H1 (cell line): ENCODE data around the gene SPTBN5. TPM values are rescaled to one million over a fixed set of nuclear protein-coding genes. Genes with fewer than 3 reads are reported as not detected.

Experiments used
- CTCF ChIA-PET: fragments of 300-600 bp; sonication (Branson Sonifier 250); formaldehyde crosslinking; loops from one replicate; lab custom pipeline; 2021; ENCODE audit not compliant: partially characterized antibody; lab: Charles Lee
- POLR2A ChIA-PET: fragments of 300-600 bp; sonication (Branson Sonifier 250); formaldehyde crosslinking; loops from one replicate; lab custom pipeline; 2021; ENCODE audit warnings: inconsistent platforms; ENCODE audit not compliant: partially characterized antibody; lab: Charles Lee
- DNase-seq, 2 experiments: peaks; one replicate each; pipeline versions ENCODE4 v3.0.0 to v3.0.0-alpha.2; 2010 to 2022; ENCODE audit warnings: low spot score in 2 of 2, low read depth in 1 of 2, mixed read lengths in 1 of 2
- FAIRE-seq: peaks from 2 replicates; lab custom pipeline; 2011; peaks lifted over from hg19 to GRCh38; lab: Jason Lieb, UNC
- H2AFZ ChIP-seq: 2 replicates; pipeline ENCODE4 v1.8.1; 2012; ENCODE audit warnings: low read length, inconsistent platforms
- H2AK5ac ChIP-seq: 2 replicates; pipeline ENCODE4 v1.6.1; 2013; ENCODE audit warnings: low read depth, low read length
- H2BK120ac ChIP-seq: replicated peaks from 2 replicates; pipeline ENCODE3; 2013; ENCODE audit warnings: low read depth, low read length, inconsistent platforms
- H2BK12ac ChIP-seq: 2 replicates; pipeline ENCODE4 v1.6.1; 2013; ENCODE audit warnings: low read depth, low read length
- H2BK15ac ChIP-seq: 2 replicates; pipeline ENCODE4 v1.6.1; 2013; ENCODE audit warnings: low read length
- H2BK20ac ChIP-seq: 2 replicates; pipeline ENCODE4 v1.6.1; 2013; ENCODE audit warnings: low read length
- H2BK5ac ChIP-seq: 2 replicates; pipeline ENCODE4 v1.6.1; 2013; ENCODE audit warnings: low read depth, low read length
- H3K14ac ChIP-seq: 2 replicates; pipeline ENCODE4 v1.6.1; 2013; ENCODE audit warnings: inconsistent platforms; ENCODE audit not compliant: insufficient read length
- H3K18ac ChIP-seq: 2 replicates; pipeline ENCODE4 v1.6.1; 2013; ENCODE audit warnings: low read length; ENCODE audit errors: extremely low read depth
- H3K23ac ChIP-seq: 2 replicates; pipeline ENCODE4 v1.6.1; 2013; ENCODE audit warnings: inconsistent platforms; ENCODE audit not compliant: insufficient read length
- H3K23me2 ChIP-seq: 2 replicates; pipeline ENCODE4 v1.6.1; 2013; ENCODE audit warnings: low read depth, low read length
- H3K27ac ChIP-seq: 2 replicates; pipeline ENCODE4 v1.6.1; 2011; ENCODE audit warnings: low read depth, low read length, inconsistent platforms
- H3K27me3 ChIP-seq, 4 experiments: replicated peaks in 1 of 4; 1 replicate in 1 of 4; 2 replicates in 3 of 4; pipeline versions ENCODE4 v1.6.1 to v1.8.1; 2011 to 2013; ENCODE audit warnings: low read length in 3 of 4, mild to moderate bottlenecking in 3 of 4, inconsistent platforms in 2 of 4, mixed read lengths in 2 of 4, moderate library complexity in 1 of 4; ENCODE audit not compliant: control insufficient read depth in 3 of 4, insufficient read depth in 3 of 4; ENCODE audit errors: extremely low read depth in 1 of 4
- H3K36me3 ChIP-seq, 4 experiments: 2 replicates each; pipeline versions ENCODE4 v1.6.1 to v1.8.1; 2011 to 2013; ENCODE audit warnings: mild to moderate bottlenecking in 4 of 4, low read length in 3 of 4, moderate library complexity in 2 of 4, control low read depth in 1 of 4, inconsistent platforms in 1 of 4; ENCODE audit not compliant: insufficient read depth in 4 of 4, control insufficient read depth in 2 of 4
- H3K4ac ChIP-seq: replicated peaks from 2 replicates; pipeline ENCODE3; 2013; ENCODE audit warnings: low read length, low read depth, mixed read lengths, inconsistent platforms; ENCODE audit not compliant: insufficient read length
- H3K4me1 ChIP-seq, 4 experiments: replicated peaks in 1 of 4; 1 replicate in 1 of 4; 2 replicates in 3 of 4; pipeline versions ENCODE4 v1.6.1 to v1.8.1; 2011 to 2013; ENCODE audit warnings: low read length in 3 of 4, inconsistent platforms in 2 of 4, mixed read lengths in 1 of 4; ENCODE audit not compliant: insufficient read depth in 4 of 4, control insufficient read depth in 3 of 4
- H3K4me2 ChIP-seq, 2 experiments: 2 replicates each; pipeline versions ENCODE4 v1.6.1 to v1.8.1; 2011 to 2013; ENCODE audit warnings: low read depth in 2 of 2, low read length in 2 of 2, control low read depth in 1 of 2, inconsistent platforms in 1 of 2, mild to moderate bottlenecking in 1 of 2; ENCODE audit not compliant: insufficient read depth in 1 of 2
- H3K4me3 ChIP-seq, 4 experiments: fragments of 200-600, 300-600 bp in 1 of 4; sonication (generic), shearing (Covaris generic), sonication (Bioruptor Twin) in 1 of 4; 2 replicates each; pipeline versions ENCODE4 v1.5.1 to v1.8.1; 2011 to 2016; ENCODE audit warnings: low read length in 4 of 4, low read depth in 3 of 4, control low read depth in 2 of 4, inconsistent platforms in 2 of 4, mild to moderate bottlenecking in 2 of 4, mixed read lengths in 1 of 4, moderate library complexity in 1 of 4; ENCODE audit not compliant: insufficient read depth in 2 of 4; ENCODE audit errors: extremely low read depth in 1 of 4
- H3K56ac ChIP-seq: replicated peaks from 2 replicates; pipeline ENCODE3; 2013; ENCODE audit warnings: low read depth, mild to moderate bottlenecking, mixed read lengths, low read length, inconsistent platforms; ENCODE audit not compliant: insufficient read length
- H3K79me1 ChIP-seq: 2 replicates; pipeline ENCODE4 v1.6.1; 2013; ENCODE audit warnings: low read depth, low read length, control low read depth
- H3K79me2 ChIP-seq, 2 experiments: 2 replicates each; pipeline versions ENCODE4 v1.6.1 to v1.8.1; 2012 to 2013; ENCODE audit warnings: low read length in 2 of 2, mild to moderate bottlenecking in 2 of 2, inconsistent platforms in 1 of 2; ENCODE audit not compliant: insufficient read depth in 2 of 2, control insufficient read depth in 1 of 2
- H3K9ac ChIP-seq, 4 experiments: replicated peaks in 1 of 4; 1 replicate in 1 of 4; 2 replicates in 3 of 4; pipeline versions ENCODE4 v1.6.1 to v1.8.1; 2011 to 2013; ENCODE audit warnings: low read depth in 3 of 4, low read length in 3 of 4, control low read depth in 2 of 4, mild to moderate bottlenecking in 2 of 4, moderate library complexity in 2 of 4, inconsistent platforms in 1 of 4; ENCODE audit errors: extremely low read depth in 1 of 4
- H3K9me3 ChIP-seq, 2 experiments: 2 replicates each; pipeline versions ENCODE4 v1.6.1 to v1.8.1; 2012 to 2013; ENCODE audit warnings: mild to moderate bottlenecking in 2 of 2, moderate library complexity in 2 of 2, control low read depth in 1 of 2, inconsistent platforms in 1 of 2, low read depth in 1 of 2, low read length in 1 of 2, mixed read lengths in 1 of 2; ENCODE audit not compliant: insufficient read depth in 2 of 2
- H4K20me1 ChIP-seq, 2 experiments: replicated peaks in 1 of 2; 2 replicates each; pipeline versions ENCODE3 to v1.8.1; 2011 to 2013; ENCODE audit warnings: inconsistent platforms in 2 of 2, low read length in 2 of 2, mild to moderate bottlenecking in 1 of 2; ENCODE audit not compliant: insufficient read depth in 2 of 2, control insufficient read depth in 1 of 2
- H4K5ac ChIP-seq: 2 replicates; pipeline ENCODE4 v1.6.1; 2013; ENCODE audit warnings: low read length, low read depth, mixed read lengths, inconsistent platforms; ENCODE audit not compliant: insufficient read length
- H4K8ac ChIP-seq: 2 replicates; pipeline ENCODE4 v1.8.0; 2013; ENCODE audit warnings: mild to moderate bottlenecking, moderate library complexity, low read length, inconsistent platforms; ENCODE audit not compliant: insufficient read depth; ENCODE audit errors: extremely low read depth
- H4K91ac ChIP-seq: replicated peaks from 2 replicates; pipeline ENCODE3; 2013; ENCODE audit warnings: low read length, mixed read lengths, inconsistent platforms; ENCODE audit not compliant: insufficient read length
- ATF2 ChIP-seq: IDR thresholded peaks from 2 replicates; pipeline ENCODE4 v1.6.1; 2012; ENCODE audit warnings: low read length, inconsistent platforms
- BRCA1 ChIP-seq: IDR thresholded peaks from 2 replicates; pipeline ENCODE4 v1.6.1; 2012; ENCODE audit warnings: low read depth, low read length, improper control_type of control experiment
- CEBPB ChIP-seq: IDR thresholded peaks from 2 replicates; pipeline ENCODE4 v1.6.1; 2012; ENCODE audit warnings: low read depth, low read length
- CHD2 ChIP-seq: IDR thresholded peaks from 2 replicates; pipeline ENCODE4 v1.6.1; 2012; ENCODE audit warnings: low read length, improper control_type of control experiment
- FOSL1 ChIP-seq: IDR thresholded peaks from 2 replicates; pipeline ENCODE4 v1.6.1; 2011; ENCODE audit warnings: mild to moderate bottlenecking, low read depth, low read length, moderate library complexity; ENCODE audit not compliant: insufficient read depth
- GTF2F1 ChIP-seq: IDR thresholded peaks from 2 replicates; pipeline ENCODE4 v1.6.1; 2012; ENCODE audit warnings: low read depth, low read length, improper control_type of control experiment, borderline replicate concordance
- MAX ChIP-seq: IDR thresholded peaks from 2 replicates; pipeline ENCODE4 v1.6.1; 2012; ENCODE audit warnings: inconsistent platforms
- NRF1 ChIP-seq: IDR thresholded peaks from 2 replicates; pipeline ENCODE4 v1.6.1; 2011; ENCODE audit warnings: mild to moderate bottlenecking, low read depth, low read length, improper control_type of control experiment
- RBBP5 ChIP-seq: IDR thresholded peaks from 2 replicates; pipeline ENCODE4 v1.7.1; 2012; ENCODE audit warnings: low read depth, mild to moderate bottlenecking, inconsistent platforms, low read length, moderate library complexity, borderline replicate concordance
- RNF2 ChIP-seq: fragments of 200-900, 300-1000 bp; sonication (generic); IDR thresholded peaks from 2 replicates; pipeline ENCODE4 v1.7.1; 2016; ENCODE audit warnings: borderline replicate concordance, low read depth, mild to moderate bottlenecking, antibody characterized with exemption, low read length; ENCODE audit not compliant: poor library complexity, severe bottlenecking; ENCODE audit errors: missing control alignments
- SP2 ChIP-seq: IDR thresholded peaks from 2 replicates; pipeline ENCODE4 v1.6.1; 2012; ENCODE audit warnings: mild to moderate bottlenecking, low read length, inconsistent platforms
- TAF7 ChIP-seq: optimal IDR thresholded peaks from 2 replicates; pipeline ENCODE3; 2011; ENCODE audit warnings: low read depth, mild to moderate bottlenecking, inconsistent platforms, low read length, moderate library complexity, borderline replicate concordance
- WGBS, 2 experiments: shearing (Covaris generic) in 1 of 2; methylation state at CpG; one replicate each; pipeline versions ENCODE4 v1.1.6 to v1.1.7; 2013 to 2015; ENCODE audit warnings: low lambda C conversion rate in 2 of 2, mixed read lengths in 2 of 2, inconsistent platforms in 1 of 2, low coverage in 1 of 2, missing lambda C conversion rate in 1 of 2; ENCODE audit not compliant: insufficient replicate concordance in 2 of 2, insufficient coverage in 1 of 2, insufficient read length in 1 of 2; ENCODE audit errors: extremely low coverage in 1 of 2, missing lambda C conversion rate in 1 of 2; 5-methylcytosine and 5-hydroxymethylcytosine counted together
- polyA plus RNA-seq, 7 experiments: library from polyadenylated mRNA; depleted of rRNA in 3 of 7; stranded (reverse) in 5 of 7; unstranded in 2 of 7; fragments of >200 nt in 5 of 7; fragments of 200-250 nt in 2 of 7; gene quantifications; 1 replicate in 5 of 7; 2 replicates in 1 of 7; 4 replicates in 1 of 7; pipeline versions ENCODE4 v1.2.1 to v1.2.3, GENCODE V29; 2011 to 2013; ENCODE audit warnings: missing spikeins in 2 of 7, mixed read lengths in 2 of 7
- total RNA-seq: library from RNA; stranded (reverse); fragmentation: NEBNext Ultra II Directional; extraction: Animal tissue kit (Norgen Biotek cat#: 25700); gene quantifications from 2 replicates; pipeline ENCODE4 v1.2.1, GENCODE V29; 2021

SPTBN5 gene
- total and polyA plus RNA-seq, 2 of the 8 experiments (the other 6 are each of a cell fraction or from before 2014, with no cell fraction given): 0.32 to 0.84 TPM

DNA sequence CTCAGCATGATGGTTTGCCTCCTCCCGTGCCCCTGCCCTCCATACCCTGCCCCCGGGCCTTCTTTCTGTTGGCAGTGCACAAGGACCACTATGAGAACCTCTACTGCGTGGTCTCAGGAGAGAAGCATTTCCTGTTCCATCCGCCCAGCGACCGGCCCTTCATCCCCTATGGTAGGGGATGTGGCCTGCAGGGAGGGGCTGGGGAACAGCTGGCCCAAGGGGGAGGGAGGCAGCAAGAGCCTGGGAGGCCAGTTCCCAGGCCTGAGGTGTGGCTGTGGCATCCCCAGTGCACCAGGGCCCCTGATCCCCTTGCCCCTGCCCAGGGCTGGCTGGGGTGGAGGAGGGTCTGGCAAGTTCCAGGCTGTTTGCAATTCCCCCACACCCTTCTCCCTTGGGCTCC lies 57.8 kb downstream of the SPTBN5 start:
- Histone ChIP-seq H4K5ac (no peak overlapping the region), H3K4me2 (no peak overlapping the region), H4K20me1 (peaks cover 0 to 14% of the 10 kb centered on the region in 2 experiments), H2BK120ac (no peak overlapping the region), H3K9ac (no peak overlapping the region), H2BK5ac (no peak overlapping the region), H2BK12ac (no peak overlapping the region), H2BK15ac (no peak overlapping the region), H3K23me2 (no peaks in the 10 kb centered on the region), H3K4me3 (no peak overlapping the region), H3K79me1 (peaks cover 2% of the 10 kb centered on the region; the same call in 1 of the 2 replicates), H3K27ac (no peak overlapping the region), H3K14ac (no peak overlapping the region), H4K91ac (no peak overlapping the region), H3K27me3 (no peaks in the 10 kb centered on the region), H3K23ac (no peak overlapping the region), H3K79me2 (no peaks in the 10 kb centered on the region), H3K4me1 (no peaks in the 10 kb centered on the region), H3K4ac (no peak overlapping the region), H4K8ac (no peak overlapping the region), H2AFZ (no peak overlapping the region), H3K36me3 (peaks cover 0 to 3% (median 0%) of the 10 kb centered on the region in 4 experiments; a peak in 4 of 8 replicates), H3K56ac (no peak overlapping the region), H2BK20ac (no peak overlapping the region), H2AK5ac (no peak overlapping the region), H3K9me3 (no peaks in the 10 kb centered on the region), H3K18ac (no peak overlapping the region)
- ChIA-PET POLR2A (interaction anchor here (0.9 kb wide), 1 partner anchor 8 kb away, joined by 3 read pairs; no protein-coding TSS in a partner anchor), CTCF (interaction anchor here (1.1 kb wide), 1 partner anchor 22 kb away, joined by 3 read pairs; no protein-coding TSS in a partner anchor)
- 96% methylated on average over 6 of the region's 6 CpGs; no CpG with 5 or more reads in 1 of the 2 experiments for WGBS, 2 experiments
- FAIRE-seq (no peak), DNase-seq (no peak)
- no peak for TF ChIP-seq GTF2F1
- TF ChIP-seq FOSL1: no peak
- TF ChIP-seq RBBP5: no peak
- no peak for TF ChIP-seq NRF1
- no peak for TF ChIP-seq SP2
- TF ChIP-seq RNF2: no peak
- no peak for TF ChIP-seq CEBPB
- no peak for TF ChIP-seq TAF7
- TF ChIP-seq ATF2: no peak
- TF ChIP-seq MAX: no peak
- no peak for TF ChIP-seq BRCA1
- TF ChIP-seq CHD2: no peak
